GM03348 (cell line): ENCODE measurements around the gene TTLL9.
"Not testable (repeated sequence)": the region's sequence is repeated elsewhere in the genome, so short reads cannot be mapped to it uniquely, and the experiment has no call there.

Experiments used
- DNase-seq: peaks from one replicate; pipeline ENCODE4 v3.0.0; 2012; ENCODE audit warnings: low spot score

Gene TTLL9, protein sequence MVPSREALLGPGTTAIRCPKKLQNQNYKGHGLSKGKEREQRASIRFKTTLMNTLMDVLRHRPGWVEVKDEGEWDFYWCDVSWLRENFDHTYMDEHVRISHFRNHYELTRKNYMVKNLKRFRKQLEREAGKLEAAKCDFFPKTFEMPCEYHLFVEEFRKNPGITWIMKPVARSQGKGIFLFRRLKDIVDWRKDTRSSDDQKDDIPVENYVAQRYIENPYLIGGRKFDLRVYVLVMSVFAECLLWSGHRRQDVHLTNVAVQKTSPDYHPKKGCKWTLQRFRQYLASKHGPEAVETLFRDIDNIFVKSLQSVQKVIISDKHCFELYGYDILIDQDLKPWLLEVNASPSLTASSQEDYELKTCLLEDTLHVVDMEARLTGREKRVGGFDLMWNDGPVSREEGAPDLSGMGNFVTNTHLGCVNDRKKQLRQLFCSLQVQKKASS

DNA sequence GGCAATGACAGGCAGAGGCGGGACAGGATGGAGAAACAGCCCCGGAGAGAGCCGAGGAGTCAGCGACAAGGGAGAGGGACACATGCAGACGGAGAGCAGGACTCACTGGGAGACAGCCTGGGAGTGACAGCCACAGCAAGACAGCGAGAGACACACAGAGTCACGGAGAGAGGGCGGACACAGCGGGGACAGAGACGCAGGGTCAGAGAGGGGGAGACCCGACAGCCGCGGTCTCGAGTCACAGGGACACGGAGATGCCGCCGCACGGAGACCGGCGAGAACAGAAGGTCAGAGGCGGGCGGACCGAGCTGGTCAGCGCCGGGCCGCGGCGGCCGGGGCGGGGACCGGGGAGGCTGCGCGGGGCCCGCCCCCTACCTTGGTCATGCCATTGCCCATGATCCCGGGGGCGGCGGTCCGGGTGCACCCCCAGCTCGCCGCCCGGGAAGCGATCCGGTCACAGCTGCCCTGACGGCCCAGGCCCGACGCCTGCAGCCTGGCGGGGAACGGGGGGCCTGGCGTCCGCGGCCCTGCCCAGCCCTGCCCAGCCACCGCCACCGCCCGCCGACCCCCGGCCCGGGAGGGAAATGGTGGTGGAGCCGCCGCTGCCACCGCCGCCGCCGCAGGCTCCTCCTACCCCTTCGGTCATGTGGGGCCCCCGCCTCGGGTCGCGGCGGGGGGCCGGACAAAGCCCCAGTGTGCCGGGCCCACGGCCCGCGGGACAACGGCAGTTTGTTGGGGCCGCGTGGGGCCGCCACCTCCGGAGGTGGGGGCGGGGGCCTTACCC lies at the start of gene TTLL9, which contains the start of gene DUSP15:
Gene TTLL9, plus strand, starts transcription at position 693 of the 784 bp plus-strand sequence. CDS start 493 bp downstream, outside the sequence.
Gene DUSP15, minus strand, starts transcription at position 586 of the 784 bp plus-strand sequence. Its CDS starts 190 bp downstream, at position 396.
- peak; percentile 52 for DNase-seq

DNA sequence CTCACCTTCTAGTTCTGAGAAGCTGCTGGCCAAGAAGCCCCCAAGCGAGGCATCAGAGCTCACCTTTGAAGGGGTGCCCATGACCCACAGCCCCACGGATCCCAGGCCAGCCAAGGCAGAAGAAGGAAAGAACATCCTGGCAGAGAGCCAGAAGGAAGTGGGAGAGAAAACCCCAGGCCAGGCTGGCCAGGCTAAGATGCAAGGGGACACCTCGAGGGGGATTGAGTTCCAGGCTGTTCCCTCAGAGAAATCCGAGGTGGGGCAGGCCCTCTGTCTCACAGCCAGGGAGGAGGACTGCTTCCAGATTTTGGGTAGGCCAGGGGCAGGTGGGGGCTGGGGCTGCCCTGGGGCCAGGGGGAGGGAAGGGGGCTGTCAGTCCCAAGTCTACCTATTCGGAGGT lies 49.0 kb upstream of the TTLL9 start:
- DNase-seq: no peak

DNA sequence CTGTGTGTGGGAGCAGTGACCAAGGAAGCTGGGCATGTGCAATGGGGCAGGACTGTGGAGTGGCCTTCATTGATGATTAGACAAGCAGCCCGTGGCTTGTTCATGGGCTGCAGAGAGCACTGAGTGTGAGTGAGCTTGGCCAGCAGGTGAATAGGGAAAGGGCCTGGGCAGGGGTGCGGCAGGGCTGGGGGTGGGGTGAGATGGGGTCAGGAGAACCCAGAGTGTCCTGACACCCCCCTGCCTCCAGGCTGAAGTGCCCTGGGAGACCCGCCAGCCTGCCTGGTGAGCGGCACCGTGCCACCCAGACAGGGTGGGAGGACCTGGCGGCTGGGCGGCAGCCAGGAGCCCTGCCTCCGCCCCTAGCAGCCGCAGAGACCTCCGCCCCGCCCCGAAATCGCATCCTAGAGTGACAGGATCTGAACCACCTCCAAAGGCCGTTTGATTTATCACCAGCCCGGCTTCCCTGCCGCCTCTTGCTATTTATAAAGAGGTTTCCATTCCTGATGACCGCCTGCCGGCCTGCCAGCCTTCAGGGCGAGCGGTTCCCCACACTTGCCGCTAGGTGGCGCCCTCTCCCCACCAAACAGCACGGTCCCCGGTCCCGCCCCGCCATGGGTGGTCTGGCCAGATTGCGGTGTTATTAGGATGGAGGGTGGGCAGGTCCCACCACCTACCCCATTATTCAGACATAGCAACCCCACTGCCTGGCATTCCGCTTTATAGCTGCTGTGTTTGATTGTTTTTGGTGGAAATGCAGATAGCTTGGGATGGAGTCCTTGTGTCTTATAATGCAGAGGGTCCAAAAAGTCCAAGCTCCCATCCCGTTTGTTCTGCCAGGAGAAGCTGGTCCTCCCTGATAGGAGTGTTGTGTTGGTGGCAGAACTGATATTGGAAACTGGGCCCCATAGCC lies 47.8 kb upstream of the TTLL9 start:
- DNase-seq: peak; percentile 94

DNA sequence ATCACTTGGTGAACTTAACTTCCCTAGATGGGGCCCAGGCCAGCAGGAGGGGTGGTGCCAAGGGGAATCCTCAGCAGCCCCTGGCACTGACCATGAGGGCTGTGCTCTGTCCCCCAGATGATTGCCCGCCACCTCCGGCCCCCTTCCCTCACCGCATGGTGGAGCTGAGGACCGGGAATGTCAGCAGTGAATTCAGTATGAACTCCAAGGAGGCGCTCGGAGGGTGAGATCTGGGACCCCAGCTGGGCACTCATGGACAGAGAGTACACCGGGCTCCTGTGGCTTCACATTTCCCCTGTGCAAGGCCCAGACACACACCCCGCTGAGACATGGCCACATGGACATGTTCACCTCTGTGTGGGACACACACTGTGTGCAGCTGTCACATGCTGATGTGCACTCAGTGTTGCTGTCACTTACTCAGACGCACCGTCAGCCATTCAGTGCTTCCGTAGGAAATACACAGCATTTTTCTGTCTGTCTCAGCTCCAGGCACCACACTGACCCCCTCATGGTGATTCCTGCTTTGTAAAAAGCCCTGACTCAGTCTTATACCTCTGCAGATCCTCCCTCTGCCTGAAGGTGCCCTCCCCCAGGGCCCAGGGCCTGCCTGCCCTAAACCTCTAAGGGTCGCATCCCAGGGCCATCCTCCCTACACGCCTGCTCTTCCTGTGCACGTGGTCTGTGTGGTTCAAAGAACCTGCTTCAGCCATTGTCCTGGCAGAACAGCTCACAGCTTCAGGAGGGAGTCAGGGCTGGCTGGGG lies 46.9 kb upstream of the TTLL9 start:
- DNase-seq: no peak

DNA sequence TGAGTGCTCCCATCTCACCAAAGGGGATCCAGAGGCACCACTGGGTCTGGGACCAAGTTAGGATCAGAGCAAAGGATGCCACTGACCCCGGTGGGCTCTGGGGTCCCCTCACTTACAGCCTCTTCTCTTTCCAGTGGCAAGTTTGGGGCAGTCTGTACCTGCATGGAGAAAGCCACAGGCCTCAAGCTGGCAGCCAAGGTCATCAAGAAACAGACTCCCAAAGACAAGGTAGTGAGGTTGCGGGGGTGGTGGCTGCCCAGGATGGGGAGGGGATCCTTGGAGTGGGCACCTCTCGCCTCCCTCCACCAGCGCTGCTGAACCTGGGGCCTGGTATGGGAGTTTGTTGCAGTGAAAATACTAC lies 46.3 kb upstream of the TTLL9 start:
- no peak for DNase-seq

DNA sequence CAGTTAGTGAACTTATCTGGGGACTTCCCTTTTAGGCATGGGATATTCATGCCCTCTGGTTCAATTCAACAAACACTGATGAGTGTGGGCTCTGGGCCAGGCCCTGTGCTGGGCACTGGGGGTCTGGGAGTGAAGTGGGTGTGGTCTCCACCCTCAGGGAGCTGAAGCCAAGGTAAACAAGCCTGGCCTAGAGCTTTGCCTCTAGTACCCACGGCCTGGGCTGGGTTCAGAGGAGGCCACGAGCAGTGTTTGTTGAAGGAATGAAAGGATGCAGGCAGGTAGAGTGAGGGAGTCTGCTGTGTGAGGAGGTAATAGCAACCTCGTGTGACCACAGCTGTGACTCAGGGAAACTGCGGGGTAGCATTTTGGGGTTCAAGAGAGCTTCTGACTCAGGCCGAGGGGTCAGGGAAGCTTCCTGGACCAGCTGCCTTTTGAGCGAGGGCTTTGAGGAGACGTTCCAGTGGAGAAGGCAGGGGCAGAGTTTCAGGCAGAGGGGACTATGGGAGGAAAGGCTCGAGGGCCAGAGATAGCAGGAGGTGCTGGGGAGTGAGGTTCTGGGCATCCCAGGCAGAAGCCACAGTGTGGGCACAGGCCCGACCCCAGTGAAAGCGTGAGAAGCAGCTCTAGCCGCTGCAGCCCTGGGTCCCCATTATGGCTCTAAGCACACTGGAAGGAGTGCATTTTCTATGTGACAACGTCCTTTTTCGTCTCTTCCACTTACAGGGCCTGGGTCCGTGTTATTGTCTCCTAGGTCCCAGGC lies 45.7 kb upstream of the TTLL9 start:
- DNase-seq: no peak

DNA sequence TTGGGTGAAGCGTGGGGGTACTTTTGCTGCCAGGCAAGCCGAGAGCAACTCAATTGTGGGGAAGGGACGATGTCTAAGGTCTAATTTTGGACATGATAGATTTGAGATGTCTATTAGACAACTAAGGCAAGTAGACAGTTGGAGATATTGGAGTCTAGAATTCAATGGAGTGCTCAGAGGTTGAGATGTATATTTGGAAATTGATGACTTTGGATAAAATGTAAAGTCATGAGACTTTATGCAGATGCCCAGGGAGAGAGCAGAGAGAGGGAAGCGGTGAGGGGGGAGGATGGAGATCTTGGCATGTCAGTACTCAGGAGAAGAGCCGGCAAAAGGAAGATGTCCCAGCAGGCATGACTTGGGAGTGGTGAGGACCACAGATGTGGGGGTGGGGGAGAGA lies 44.4 kb upstream of the TTLL9 start:
- DNase-seq: no peak

DNA sequence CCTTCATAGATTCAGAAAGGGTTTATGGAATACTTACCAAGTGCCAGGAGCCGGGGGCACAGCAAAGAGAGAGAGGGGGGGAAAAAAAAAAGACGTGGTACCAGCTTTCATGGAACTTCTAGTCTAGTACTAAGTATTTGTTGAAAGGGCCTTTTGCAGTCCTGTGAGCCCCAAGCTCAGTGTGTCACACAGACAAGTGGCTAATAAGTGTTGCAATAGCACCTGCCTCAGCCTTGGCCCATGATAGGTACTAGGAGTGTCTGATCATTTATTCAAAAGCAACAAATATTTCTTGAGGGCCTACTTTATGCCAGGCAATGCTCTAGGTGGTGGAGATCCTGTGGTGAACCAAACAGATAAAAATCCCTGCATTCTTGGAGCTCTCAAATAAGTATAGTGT lies 43.4 kb upstream of the TTLL9 start:
- DNase-seq: no peak

DNA sequence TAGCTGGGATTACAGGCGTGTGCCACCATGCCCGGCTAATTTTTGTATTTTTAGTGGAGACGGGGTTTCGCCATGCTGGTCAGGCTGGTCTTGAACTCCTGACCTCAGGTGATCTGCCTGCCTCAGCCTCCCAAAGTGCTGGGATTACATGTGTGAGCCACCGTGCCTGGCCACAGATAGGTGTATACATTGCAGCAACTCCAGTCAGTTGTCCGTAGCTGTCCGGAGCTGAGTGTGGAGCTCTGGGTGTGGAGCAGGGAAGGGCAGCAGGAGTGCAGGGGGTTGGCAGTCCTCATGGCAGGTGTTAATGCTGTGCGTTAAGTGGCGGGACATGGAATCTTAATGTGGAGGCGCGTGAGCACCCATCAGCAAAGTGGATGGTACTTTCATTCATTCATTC lies 42.4 kb upstream of the TTLL9 start:
- DNase-seq: not testable (repeated sequence)

DNA sequence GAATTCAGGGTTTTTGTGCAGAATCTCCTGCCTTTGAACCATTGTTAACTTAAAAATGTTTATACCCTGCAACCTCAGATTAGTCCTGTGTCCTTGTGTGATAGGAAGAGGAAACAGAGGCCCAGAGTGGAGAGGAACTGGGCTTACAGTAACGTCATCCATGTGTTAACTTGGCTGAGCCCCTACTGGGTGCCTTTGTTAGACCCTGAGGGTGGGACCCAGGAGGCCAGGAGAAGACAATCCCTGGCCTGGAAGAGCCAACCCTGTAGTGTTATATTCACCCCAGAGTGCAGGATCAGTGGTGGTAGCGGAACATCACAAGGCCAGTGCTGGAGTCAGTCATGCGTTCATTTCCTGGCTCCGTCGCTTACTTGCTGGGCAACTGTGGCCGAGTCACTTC lies 40.7 kb upstream of the TTLL9 start:
- DNase-seq: no peak

DNA sequence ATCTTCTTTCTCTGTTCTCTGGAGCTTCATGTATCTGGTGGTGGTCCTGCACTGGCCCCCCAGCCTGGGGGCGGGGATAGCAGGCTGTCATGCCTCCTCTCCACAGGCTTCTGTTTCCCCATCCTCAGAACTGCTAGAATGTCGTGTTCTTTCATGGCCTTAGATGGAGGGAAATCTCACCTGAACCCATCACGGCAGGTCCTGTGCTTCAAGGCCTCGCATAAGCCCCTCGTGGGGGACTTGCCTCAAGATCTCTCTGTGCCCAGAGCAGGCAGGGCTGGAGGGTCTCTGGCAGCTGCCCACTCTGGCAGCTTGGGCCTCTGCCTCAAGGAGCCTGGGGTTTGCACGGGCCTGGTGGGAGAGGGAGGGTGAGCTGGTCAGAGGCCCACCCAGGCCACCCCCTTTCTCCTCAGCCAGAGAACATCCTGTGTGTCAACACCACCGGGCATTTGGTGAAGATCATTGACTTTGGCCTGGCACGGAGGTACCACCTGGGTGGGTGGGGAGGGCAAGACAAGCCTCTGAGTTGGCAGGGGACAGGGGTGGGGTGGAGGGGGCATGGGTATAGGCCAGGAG lies 39.9 kb upstream of the TTLL9 start:
- DNase-seq: no peak

DNA sequence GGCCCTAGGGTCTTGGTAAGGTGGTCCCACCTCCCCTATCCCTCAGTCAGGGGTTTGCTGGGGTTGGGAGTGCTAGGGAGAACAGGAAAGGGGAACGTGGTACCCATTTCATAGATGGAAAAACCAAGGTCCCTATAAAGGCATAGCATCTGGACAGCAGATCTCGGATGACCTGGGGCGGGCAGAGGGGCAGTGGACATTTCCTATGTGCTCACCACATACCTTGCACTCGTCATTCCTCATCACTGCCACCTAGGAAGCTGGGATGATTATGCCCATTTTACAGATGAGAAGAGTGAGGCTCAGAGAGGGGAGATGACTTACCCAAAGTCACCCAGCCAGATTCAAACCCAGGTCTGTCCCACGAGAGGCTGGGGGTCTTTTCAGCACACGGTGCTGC lies 39.2 kb upstream of the TTLL9 start:
- no peak for DNase-seq

DNA sequence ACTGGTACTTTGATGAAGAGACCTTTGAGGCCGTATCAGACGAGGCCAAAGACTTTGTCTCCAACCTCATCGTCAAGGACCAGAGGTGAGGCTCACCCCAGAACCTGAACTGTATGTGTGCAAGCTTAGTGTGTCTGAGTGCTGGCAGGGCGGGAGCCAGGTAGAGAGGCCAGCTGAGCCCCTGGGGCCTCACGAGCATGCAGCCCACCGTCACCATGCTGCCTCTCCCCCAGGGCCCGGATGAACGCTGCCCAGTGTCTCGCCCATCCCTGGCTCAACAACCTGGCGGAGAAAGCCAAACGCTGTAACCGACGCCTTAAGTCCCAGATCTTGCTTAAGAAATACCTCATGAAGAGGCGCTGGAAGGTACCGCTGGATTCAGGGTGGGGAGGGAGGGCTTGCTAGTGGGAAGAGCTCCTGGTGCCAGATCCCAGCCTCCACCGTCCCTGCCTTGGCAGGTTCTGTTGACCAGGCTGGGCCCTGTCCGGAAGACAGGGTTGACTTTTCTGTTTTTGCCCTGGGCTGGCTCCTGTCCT lies 38.6 kb upstream of the TTLL9 start:
- no peak for DNase-seq

DNA sequence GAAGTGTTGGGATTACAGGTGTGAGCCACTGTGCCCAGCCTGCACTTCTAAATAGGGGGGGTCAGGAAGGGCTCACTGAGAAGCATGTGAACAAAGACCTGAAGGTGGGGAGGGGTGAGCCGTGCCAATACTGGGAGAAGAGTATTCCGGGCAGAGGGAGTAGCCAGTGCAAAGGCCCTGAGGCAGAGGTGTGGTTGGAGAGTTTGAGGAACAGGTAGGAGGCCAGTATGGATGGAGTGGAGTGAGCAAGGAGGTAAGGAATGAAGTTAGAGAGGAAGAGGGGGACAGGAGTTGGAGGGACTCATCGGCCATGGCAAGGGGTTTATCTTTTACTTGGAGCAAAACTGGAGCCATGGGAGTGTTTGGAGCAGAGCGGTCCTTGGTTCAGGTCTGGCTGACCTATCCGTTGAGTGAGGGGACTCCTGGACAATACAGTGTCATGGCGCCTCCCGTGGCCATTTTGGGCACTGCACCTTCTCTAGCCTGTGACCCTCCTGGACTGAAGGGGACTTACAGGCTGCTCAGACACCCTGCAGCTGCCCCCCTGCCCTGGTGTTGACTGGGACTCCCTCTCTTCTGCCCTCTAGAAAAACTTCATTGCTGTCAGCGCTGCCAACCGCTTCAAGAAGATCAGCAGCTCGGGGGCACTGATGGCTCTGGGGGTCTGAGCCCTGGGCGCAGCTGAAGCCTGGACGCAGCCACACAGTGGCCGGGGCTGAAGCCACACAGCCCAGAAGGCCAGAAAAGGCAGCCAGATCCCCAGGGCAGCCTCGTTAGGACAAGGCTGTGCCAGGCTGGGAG lies 37.1 kb upstream of the TTLL9 start:
- peak; percentile 72 for DNase-seq

DNA sequence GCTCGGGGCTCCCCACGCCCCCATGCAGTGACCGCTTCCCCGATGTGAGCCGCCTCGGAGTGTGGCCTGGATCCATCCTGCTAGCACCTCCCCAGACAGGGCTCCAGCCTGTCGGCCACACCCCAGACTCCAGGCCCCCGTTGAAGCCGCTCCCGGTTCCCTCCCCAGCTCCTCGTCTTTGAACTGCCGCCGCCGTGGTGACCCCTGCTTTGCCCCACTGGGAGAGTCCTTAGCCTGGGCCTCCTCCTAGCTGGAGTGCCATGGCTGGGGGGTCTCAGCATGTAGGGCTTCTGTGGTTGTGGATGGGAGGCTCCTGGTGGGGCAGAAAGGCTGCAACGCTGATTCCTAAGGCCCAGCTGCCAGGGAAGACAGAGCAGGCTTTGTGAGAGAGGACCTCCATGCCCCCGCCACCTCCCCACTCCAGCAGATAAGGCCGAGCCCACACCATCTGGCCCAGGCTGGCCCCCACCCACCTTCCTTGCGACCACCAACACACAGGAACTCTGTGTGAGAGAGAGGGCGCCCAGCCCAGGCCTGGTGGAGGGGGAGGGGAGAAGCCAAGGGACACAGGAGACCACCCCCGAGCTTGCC lies 36.4 kb upstream of the TTLL9 start:
- no peak for DNase-seq

DNA sequence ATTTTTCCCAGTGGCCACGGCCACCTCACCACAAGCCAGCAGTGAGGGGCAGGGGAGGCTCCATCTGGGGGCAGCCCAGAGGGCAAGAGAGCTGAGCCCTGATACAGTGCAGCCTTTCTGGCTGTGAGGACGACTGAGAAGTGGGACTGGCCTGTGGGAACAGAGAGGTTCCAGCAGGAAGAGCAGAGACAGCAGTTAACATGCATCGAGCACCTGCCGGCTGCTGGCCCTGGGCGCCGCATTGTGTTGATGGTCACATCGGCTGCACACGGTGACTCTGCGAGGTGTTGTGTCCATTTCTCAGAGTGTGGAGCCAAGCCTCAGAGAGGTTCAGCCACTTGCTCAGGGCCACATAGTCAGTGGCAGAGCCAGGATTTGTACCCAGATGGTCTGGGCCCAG lies 34.9 kb upstream of the TTLL9 start:
- DNase-seq: no peak

DNA sequence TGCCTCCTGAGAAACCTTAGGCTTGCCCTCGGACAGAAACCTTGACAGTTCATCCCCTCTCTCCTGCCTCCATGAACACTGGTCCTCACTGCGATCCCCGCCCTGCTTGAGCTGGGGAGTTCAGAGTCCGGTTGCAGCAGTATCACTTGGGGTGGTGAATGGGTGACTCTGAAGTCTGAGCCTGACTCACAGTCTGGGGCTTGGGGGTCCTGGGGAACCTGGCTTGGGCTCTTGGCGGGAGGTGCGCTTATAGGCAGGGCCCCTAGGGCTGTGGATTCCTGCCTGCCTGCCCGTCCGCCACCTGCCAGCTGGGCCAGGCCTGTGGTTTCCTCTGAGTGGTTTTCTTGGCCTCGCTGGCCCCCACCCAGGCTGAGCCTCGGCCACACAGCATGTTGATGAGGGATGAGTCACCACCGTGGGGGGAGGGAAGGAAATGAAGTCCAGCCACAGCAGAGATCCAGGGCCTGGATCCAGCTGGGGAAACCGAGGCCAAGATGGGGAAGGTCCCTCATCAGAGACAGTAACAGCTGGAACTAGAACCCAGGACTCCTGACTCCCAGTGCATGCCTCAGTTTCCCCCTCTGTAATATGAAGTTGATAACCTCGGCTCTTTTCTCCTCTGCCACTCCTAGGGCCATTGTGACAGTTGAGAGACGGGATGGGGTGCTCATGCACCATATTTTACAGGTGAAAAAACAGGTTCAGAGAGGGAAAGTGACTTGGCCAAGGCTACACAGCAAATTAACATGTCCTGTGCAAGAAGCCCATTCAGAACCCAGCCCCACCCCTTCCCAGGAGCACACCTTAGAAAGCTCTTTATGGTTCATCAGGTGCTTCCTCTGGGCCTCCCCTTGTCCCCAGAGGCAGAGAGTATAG lies 34.2 kb upstream of the TTLL9 start:
- peak; percentile 95 for DNase-seq
